ENCODE results near the gene PTPN1.

Gene PTPN1

GRCh38 chr20:50607850-50608749, 97.9 kb downstream of the PTPN1 start:
- no peak overlapping the region for H3K4me2 ChIP-seq (ENCODE audit: low read depth, low read length, poor library complexity, severe bottlenecking)
- H2AFZ ChIP-seq (ENCODE audit: low read length), result no peak overlapping the region
- H3K9me2 ChIP-seq (replicated peaks; ENCODE audit: low read depth, low read length), result no peaks in the 10 kb centered on the region
- TF ChIP-seq EZH2phosphoT487 (IDR thresholded peaks at IDR 0.05; ENCODE audit: borderline replicate concordance) (no peak), CTCF (conservative IDR thresholded peaks at IDR 0.05; ENCODE audit: low read length) (no peak)
- H3K4me3 ChIP-seq (ENCODE audit: low read length, poor library complexity, severe bottlenecking), result no peak overlapping the region
- H3F3A ChIP-seq (ENCODE audit: low read depth), result no peaks in the 10 kb centered on the region
- no peaks in the 10 kb centered on the region for H3K79me2 ChIP-seq (ENCODE audit: insufficient read depth, low read length)
- no peak overlapping the region for H3K9ac ChIP-seq (ENCODE audit: low read depth, low read length, poor library complexity, severe bottlenecking)
- H3K27me3 ChIP-seq (ENCODE audit: insufficient read depth, low read length, poor library complexity, severe bottlenecking), result no peaks in the 10 kb centered on the region
- no peaks in the 10 kb centered on the region for H4K20me1 ChIP-seq (ENCODE audit: insufficient read depth, low read length, poor library complexity, severe bottlenecking)
- H3K9me3 ChIP-seq (ENCODE audit: insufficient read depth, low read depth, low read length), result no peaks in the 10 kb centered on the region
- H3K36me3 ChIP-seq (ENCODE audit: insufficient read depth, low read length), result no peaks in the 10 kb centered on the region
- H3K4me1 ChIP-seq (ENCODE audit: insufficient read depth, low read length, poor library complexity, severe bottlenecking), result no peaks in the 10 kb centered on the region

- Histone ChIP-seq H3K4me3 (ENCODE audit: low read length, poor library complexity, severe bottlenecking) (no peak overlapping the region), H3K79me2 (ENCODE audit: insufficient read depth, low read length) (no peaks in the 10 kb centered on the region), H3F3A (ENCODE audit: low read depth) (no peaks in the 10 kb centered on the region), H3K4me1 (ENCODE audit: insufficient read depth, low read length, poor library complexity, severe bottlenecking) (no peaks in the 10 kb centered on the region), H3K9me2 (replicated peaks; ENCODE audit: low read depth, low read length) (no peaks in the 10 kb centered on the region), H3K4me2 (ENCODE audit: low read depth, low read length, poor library complexity, severe bottlenecking) (no peak overlapping the region), H3K27me3 (ENCODE audit: insufficient read depth, low read length, poor library complexity, severe bottlenecking) (no peaks in the 10 kb centered on the region), H3K36me3 (ENCODE audit: insufficient read depth, low read length) (no peaks in the 10 kb centered on the region), H3K9me3 (ENCODE audit: insufficient read depth, low read depth, low read length) (no peaks in the 10 kb centered on the region), H3K9ac (ENCODE audit: low read depth, low read length, poor library complexity, severe bottlenecking) (no peak overlapping the region), H4K20me1 (ENCODE audit: insufficient read depth, low read length, poor library complexity, severe bottlenecking) (no peaks in the 10 kb centered on the region), H2AFZ (ENCODE audit: low read length) (no peak overlapping the region)
- TF ChIP-seq EZH2phosphoT487 (IDR thresholded peaks at IDR 0.05; ENCODE audit: borderline replicate concordance) (no peak), CTCF (conservative IDR thresholded peaks at IDR 0.05; ENCODE audit: low read length) (no peak)
Observed at GRCh38 chr20:50608750-50609104, 98.5 kb downstream of the PTPN1 start.

GRCh38 chr20:50609438-50609989, 99.3 kb downstream of the PTPN1 start:
- no peaks in the 10 kb centered on the region for H3K4me1 ChIP-seq (ENCODE audit: insufficient read depth, low read length, poor library complexity, severe bottlenecking)
- no peak overlapping the region for H2AFZ ChIP-seq (ENCODE audit: low read length)
- H3K27me3 ChIP-seq (ENCODE audit: insufficient read depth, low read length, poor library complexity, severe bottlenecking), result no peaks in the 10 kb centered on the region
- H3K4me3 ChIP-seq (ENCODE audit: low read length, poor library complexity, severe bottlenecking), result no peak overlapping the region
- no peaks in the 10 kb centered on the region for H3K36me3 ChIP-seq (ENCODE audit: insufficient read depth, low read length)
- no peaks in the 10 kb centered on the region for H3F3A ChIP-seq (ENCODE audit: low read depth)
- TF ChIP-seq EZH2phosphoT487 (IDR thresholded peaks at IDR 0.05; ENCODE audit: borderline replicate concordance) (no peak), CTCF (conservative IDR thresholded peaks at IDR 0.05; ENCODE audit: low read length) (no peak)
- no peaks in the 10 kb centered on the region for H3K79me2 ChIP-seq (ENCODE audit: insufficient read depth, low read length)
- no peaks in the 10 kb centered on the region for H4K20me1 ChIP-seq (ENCODE audit: insufficient read depth, low read length, poor library complexity, severe bottlenecking)
- H3K4me2 ChIP-seq (ENCODE audit: low read depth, low read length, poor library complexity, severe bottlenecking), result no peak overlapping the region
- H3K9me2 ChIP-seq (replicated peaks; ENCODE audit: low read depth, low read length), result no peaks in the 10 kb centered on the region
- no peaks in the 10 kb centered on the region for H3K9me3 ChIP-seq (ENCODE audit: insufficient read depth, low read depth, low read length)
- H3K9ac ChIP-seq (ENCODE audit: low read depth, low read length, poor library complexity, severe bottlenecking), result no peak overlapping the region
